ENCODE measurements around the gene ZNF362.

Gene ZNF362

DNA sequence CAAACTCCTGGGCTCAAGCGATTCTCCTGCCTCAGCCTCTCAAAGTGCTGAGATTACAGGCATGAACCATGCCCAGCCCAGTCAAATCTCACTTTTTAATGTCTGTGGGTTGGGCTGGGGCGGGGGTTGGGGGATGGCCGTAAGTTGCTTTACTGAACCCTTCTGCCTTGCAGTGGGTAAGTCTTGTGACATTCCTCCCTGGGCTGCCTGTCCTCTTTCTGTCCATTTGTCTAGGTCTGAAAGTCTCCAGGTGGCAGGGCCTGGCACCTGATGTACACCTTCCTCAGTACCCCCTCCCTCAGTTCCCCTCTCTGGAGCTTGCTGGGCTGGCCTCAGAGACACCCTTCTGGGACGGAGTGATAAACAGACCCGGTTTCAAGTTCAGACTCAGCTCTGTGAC, 13.3 kb downstream of the ZNF362 start:
- DNase-seq = no peak

DNA sequence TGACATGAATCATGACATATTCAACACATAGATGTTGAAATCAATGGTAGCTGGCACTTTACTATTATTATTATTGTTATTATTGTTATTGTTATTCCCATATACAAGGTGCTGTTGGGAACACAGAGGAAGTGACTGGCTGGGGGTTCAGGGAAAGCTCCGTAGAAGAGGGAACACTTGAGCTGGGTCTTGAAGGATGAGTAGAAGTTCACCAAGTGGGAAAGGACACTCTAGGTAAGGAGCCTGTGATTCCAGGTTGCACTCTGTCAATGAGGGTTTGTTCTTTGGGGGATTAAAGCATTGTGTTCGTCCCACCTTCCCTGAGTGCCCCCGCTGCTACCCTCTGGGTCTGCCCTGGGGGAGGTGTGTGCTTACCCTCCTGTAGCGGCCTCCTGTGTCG, 14.1 kb downstream of the ZNF362 start:
- DNase-seq = no peak

DNA sequence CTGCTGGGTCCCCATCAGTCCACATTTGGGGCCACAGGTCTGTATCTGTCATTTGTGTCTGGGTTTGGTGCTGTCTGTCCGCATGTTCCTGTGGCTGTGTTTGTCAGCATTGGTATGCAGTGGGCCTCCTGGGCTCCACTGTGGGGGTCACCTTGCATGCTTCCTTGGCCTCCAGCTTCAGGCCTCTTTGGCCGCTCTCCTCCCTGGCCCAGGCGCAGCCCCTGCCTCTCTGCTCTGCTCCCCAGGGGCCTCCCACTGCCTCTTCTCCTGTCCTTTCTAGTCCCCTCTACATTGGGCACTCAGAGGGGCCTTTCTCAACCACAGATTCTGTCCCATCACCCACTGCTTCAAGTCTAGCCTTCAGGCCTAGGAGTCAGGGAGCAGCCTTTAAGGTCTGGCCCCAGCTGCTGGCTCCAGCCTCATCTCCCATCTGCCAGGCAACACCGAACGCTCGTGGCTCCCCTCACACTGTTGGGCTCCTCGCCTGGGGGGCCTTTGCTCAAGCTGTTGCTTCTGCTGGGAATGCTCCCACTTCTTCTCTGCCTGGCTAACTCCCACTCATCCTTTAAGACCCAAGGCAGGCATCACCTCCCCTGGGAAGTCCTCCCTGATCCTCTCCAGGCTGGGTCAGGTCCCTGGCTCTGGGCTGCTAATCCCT, 14.6 kb downstream of the ZNF362 start:
- no peak for DNase-seq

DNA sequence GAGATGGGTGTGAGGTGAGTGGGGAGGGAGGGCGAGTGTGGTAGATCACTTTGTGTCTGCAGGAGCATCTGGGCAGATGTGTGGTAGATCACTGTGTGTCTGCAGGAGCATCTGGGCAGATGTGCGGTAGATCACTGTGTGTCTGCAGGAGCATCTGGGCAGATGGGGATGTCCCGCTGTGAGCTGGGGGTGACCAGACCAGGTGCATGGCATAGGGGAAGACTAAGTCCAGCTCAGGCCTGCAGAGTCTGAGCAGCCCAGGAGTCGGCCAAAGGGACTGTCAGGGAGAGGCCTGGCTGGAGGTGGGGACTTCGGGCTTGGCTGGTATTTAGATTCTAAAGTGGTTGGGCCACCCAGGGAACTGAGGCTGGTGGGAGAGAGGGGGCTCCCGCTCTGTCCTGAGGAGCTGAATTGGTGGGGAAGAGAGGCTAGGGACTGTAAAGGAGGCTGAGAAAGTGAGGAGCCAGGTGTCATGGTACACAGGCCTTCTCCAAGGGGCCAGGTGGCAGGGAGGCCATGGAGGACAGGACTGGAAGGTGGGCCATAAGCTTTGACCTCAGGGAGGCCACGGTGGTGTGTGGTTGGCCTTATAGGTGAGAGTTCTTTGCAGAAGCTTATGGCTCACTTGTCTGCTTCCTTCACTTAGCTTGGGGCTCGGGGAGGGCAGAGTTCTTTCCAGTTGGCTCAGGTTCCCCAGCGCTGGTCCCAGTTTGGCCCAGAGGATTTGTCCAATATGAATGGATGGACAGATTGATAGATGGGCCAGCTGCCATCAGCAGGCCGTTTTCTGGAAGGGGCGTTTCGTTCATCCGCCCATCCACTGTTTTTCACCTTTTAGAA, 15.6 kb downstream of the ZNF362 start:
- no peak for DNase-seq

DNA sequence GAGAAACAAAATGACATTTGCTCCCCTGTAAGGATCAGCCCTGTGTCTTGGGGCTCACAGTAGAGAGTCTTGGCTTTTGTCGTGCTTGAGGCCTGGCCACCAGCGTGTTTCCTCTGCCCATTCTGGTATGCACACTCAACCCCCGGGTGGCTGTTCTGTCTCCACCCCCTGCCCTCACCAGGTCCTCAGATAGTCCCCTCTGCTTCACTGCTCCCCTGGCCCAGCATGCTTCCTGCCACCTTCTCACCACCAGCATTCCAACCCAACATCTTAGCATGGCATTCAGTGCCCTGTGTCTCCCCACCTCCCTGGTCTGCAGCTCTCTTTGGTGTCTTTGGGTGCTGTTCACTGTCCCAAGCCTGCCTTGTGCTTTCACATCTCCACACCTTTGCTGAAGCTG, 16.2 kb downstream of the ZNF362 start:
- no peak for DNase-seq

DNA sequence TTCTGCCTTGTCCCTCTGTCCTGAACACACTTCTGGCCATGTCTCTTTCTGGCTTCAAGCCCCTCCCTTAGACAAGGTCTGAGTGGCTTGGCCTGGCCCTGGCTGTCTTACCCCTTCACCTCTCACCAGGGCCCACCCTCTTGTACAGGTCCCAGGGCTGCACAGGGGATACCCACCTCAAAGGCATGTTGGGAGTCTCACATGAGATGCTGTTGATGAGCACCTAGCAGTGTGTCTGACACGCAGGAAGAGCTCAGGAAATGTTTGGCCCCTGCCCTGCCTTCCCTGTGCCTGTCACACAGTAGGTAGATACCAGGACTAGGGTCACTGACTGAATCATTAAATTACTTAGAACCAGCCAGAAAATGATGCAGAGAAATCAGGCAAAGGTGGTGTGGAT, 16.6 kb downstream of the ZNF362 start:
- no peak for DNase-seq

DNA sequence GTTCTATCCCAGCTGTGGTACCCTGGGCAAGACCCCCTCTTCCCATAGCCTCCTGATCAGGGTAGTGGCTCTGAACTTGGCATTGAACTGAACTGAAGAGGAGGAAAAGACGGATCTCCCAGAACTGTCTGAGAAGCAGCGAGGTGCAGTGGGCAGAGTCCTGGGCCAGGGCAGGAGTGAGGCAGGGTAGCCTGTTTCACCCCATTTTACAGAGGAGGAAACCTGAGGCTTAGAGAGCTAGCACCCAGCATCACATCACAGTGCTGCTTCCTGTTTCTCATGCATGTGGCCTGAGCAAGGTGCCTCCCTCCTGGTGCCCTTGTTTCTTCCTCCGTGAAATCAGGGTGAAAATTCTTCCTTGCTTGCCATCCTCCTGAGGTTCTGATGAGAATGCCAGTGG, 17.1 kb downstream of the ZNF362 start:
- DNase-seq = no peak

DNA sequence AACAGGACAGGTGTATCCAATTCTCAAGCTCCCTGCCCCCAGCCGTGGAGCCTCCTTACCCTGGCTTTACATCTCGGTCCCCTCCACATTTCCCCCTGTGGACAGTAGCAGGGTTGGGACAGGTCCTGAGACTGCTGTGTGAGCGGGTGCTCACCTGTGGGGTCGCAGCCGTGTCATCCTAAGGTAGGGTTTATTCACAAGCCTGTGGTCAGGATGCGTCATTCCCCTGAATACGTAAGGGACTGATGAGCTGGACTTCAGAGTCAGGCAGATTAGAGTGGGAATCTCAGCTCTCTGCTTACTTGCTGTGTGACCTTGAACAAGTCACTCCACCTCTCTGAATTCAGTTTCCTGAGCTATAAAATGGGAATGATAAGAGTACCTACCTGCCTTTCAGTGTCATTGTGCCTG, 17.7 kb downstream of the ZNF362 start:
- no peak for DNase-seq

DNA sequence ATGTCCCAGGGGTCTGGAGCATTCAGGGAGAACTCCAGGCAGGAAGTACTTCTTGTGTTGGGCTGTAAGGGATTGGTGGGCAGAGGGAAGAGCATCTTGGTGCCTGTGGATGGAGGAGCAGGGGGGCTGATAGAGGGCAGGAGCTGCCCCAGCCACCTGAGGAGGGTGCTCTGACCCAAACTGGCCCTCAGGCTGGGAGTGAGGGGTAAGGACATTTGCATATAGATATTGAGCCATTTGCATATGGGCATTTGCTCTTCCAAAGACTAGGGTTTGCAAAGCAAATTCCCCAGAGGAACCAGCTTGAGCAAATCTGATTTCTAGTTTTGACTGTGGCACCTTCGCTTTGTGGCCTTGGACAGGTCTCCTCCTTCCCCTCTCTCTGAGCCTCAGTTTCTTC, 18.2 kb downstream of the ZNF362 start:
- no peak for DNase-seq

DNA sequence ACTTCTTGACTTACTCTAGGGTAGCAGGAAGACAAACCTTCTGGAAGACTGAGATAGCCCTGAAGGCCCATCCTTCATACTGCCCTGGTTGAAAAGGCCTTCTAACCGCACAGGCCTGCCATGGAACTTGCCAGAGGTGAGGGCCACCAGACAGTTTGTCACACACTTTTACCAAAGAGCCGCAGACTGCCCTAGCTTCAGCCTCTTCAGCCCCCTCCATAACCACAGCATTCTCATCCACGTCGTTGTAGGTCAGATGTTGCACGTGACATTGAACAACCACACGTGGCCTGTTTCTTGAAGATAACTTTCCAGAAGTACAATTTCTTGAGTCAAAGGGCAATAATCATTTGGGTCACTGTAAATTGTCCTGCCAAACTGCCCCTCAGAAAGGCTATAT, 18.9 kb downstream of the ZNF362 start:
- DNase-seq = no peak

DNA sequence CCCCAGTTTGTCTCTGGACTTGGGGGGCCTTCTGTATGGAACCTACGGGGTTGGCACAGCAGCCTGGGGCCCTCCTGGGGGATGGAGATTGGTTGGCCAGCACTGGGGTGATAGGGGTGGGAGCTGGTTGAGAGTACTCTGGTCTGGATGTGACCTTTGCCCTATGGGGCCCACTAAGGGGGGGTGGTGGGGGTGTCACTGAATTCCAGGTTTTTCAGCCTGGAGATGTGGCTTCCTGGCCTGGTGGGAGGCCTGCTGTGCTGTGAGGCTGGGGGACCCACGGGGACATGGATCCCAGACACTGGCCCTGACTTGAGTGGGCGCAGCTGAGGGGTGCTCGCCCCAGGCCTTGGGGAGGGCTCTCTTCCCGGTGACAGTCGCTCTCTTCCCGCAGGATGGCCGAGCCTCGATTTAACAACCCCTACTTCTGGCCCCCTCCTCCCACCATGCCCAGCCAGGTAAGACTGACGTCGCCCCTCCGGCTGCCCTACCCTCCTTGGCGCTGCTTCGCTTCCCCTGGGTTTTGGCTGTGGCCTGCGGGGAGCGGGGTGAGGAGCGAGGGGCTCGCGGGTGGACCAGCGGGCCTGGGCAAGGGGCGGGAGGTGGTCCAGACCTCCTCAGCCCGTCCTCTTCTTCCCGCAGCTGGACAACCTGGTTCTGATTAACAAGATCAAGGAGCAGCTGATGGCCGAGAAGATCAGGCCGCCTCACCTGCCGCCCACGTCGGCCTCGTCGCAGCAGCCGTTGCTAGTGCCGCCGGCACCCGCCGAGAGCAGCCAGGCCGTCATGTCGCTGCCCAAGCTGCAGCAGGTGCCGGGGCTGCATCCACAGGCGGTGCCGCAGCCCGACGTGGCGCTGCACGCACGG, 19.6 kb downstream of the ZNF362 start:
- no peak for DNase-seq

DNA sequence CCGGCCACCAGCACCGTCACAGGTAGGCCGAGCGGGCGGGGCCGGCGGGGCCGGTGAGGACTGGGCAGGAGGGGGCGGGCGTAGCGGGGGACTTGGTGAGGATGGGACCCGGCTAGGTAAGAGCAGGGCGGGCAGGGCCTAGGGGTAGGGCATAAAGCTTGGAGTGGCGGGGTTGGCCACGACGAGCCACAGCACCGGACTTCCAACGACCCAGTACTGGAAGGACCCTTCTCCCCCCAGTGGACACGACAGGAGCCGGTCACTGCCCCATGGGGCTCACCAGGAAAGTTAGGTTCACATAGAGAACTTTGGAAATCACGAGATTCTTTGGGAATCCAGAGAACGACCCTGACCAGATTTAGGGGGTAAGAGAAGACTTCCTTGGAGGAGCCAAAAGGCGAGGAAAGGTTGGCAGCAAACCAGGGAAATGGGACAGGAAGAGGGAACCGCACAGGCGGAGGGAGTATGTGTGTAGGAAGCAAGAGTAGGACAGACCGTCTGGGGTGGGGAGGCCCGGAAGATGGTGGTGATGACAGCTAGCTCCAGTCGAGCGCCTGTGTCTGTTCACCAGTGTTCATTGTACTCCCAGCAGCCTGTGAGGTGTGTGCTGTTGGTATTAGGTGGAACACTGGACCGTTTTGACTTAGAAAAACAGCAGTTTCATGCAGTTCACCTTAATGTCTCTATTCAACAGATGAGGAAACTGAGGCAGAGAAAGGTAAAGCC, 20.4 kb downstream of the ZNF362 start:
- no peak for DNase-seq

DNA sequence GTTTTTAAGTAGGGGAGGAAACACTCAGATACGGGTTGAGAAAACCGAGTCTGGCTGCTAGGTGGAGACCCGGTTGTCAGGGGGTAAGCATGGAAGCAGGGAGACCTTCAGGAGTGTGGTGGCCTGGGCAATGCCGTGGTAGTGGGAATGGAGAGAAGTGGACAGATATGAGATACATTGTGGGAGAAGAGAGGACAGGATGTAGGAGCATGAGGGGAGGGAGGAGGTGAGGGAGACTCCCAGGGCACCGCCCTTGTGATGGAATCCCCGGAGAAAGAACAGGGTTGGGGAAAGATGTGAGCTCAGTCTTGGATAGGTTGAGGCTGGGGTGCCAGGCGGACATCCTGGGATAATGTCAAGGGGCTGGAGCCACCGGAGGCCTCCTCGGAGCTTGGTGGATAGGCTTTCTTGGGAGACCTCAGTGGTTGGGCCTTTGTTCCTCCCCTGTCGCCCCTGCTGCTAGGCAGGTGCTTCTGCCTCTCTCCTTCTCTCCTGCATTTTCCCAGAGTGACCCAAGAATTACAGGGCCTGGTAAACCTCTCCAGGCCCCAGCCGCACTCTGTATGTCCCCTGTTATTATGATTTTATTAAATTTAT, 21.3 kb downstream of the ZNF362 start:
- DNase-seq = no peak

DNA sequence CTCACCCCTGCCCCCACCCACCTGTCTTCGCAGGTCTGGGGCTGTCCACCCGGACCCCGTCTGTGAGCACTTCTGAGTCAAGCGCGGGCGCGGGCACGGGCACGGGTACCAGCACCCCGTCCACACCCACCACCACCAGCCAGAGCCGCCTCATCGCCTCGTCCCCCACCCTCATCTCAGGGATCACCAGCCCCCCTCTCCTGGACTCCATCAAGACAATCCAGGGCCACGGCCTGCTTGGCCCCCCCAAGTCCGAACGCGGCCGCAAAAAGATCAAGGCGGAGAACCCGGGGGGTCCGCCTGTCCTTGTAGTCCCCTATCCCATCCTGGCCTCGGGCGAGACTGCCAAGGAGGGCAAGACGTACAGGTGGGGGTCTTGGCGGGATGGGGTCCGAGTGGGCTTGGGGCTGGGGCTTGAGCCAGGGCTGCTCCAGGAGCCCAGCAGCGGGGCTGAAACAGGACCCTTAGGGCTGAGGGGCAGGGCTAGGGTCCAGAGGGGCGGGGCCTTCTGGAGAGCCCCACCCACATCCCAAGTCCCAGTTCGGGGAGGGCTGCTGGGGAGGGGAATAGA, 23.9 kb downstream of the ZNF362 start:
- DNase-seq = no peak

DNA sequence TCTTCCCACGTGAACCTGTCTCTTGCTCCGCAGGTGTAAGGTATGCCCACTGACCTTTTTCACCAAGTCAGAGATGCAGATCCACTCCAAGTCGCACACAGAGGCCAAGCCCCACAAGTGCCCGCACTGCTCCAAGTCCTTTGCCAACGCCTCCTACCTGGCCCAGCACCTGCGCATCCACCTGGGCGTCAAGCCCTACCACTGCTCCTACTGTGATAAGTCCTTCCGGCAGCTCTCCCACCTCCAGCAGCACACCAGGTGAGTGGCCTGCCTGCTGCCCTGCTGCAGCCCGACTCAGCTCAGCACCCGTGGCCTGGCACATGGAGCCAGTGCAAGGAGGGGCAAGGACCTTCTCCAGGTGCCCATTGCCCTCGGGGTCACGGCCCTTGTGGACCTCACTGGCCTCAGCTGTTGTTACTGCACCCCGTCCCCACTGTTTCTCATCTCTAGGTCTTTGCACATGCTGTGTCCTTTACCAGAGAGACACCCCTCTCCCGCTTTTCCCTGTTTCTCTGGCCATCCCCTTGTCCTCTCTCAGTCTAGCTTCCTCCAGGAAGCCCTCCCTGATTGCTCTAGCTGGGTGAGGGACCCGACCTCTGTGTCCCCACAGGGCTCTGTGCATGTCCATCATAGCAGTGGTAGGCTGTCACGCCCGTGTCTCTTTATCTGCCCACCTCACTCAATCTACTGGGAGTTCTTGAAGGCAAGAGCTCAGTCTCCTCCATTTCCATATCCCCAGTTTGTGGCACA, 25.4 kb downstream of the ZNF362 start:
- DNase-seq = no peak

DNA sequence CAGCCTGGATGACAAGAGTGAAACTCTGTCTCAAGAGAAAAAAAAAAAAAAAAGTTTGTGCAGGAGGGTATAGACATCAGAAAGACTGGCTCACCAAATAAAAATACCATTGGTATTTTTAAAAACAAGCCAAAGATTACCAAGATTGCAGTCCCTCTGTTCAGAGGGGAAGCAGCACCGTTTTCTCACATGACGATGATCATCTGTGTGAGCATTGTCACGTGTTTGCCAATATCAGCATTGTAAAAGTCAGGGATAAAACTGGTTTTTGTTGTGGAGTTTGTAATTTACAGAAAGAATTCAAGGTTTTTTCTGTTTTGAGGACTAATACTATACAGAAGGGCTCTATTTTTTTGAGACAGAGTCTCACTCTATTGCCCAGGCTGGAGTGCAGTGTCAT, 26.5 kb downstream of the ZNF362 start:
- DNase-seq = no peak

DNA sequence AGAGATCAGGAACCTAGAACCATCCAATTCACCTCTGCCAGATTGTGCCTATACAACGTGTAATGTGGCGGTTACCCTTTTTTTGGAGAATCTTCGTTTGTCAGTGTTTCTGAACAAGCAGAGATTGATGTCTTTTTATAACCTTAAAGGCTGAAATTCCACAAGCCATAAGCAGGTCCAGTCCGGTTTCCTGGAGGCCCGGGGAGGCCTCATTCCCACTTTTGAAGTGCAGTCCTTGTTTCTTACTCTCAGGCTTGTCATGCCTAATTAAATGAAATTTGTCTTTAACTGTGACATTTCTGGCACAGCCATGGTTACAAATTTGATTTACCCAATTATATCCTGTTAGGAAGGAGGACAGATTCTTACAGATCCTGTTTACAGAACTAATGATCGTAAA, 27.8 kb downstream of the ZNF362 start:
- DNase-seq = no peak

DNA sequence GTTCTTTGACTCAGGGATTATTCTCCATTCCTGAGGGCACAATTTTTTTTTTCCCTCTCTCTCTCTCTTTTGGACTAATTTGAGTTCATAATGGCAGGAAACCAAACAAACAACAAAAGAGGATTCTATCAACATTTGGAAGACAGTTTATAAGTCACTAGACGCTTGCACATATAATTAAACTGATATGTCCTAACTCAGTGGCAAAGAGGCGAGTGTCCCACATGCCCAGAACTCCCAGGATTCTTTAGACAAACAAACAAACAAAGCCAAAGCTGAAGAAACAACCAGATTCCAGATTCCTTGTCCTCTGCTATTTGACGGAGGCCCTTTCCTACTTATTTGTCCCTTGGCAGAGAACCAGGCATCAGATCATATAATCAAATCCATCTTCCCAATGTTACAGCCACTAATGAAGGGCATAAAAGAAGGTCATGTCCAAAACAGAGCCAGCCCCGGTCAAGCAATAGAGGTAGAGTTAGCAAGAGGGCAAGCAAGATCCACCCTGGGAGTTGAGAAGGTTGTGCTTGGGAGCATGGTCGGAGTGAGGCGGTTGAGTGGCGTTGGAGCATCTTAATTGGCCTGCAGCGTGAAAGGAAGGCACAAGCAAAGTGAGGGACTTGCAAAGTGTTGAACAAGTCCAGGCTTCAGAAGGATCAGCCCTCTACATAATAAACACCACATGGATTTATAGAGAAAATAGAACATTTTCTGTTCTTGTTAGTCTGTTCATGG, 30.3 kb downstream of the ZNF362 start:
- DNase-seq = no peak

DNA sequence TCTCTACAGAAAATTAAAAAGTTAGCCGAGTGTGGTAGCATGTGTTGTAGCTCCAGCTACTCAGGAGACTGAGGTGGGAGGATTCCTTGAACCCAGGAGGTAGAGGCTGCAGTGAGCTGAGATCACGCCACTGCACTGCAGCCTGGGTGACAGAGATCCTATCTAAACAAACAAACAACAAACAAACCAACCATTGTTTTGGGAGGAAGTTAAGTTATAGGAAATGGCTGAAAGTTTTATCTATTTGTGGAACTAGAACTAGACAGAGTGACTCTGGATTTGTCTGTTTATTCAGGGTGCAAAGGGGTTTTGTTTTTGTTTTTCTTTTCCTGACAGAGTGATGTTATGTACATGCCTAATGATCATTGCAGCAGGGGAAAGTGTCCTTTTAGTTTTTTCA, 31.0 kb downstream of the ZNF362 start:
- no peak for DNase-seq

DNA sequence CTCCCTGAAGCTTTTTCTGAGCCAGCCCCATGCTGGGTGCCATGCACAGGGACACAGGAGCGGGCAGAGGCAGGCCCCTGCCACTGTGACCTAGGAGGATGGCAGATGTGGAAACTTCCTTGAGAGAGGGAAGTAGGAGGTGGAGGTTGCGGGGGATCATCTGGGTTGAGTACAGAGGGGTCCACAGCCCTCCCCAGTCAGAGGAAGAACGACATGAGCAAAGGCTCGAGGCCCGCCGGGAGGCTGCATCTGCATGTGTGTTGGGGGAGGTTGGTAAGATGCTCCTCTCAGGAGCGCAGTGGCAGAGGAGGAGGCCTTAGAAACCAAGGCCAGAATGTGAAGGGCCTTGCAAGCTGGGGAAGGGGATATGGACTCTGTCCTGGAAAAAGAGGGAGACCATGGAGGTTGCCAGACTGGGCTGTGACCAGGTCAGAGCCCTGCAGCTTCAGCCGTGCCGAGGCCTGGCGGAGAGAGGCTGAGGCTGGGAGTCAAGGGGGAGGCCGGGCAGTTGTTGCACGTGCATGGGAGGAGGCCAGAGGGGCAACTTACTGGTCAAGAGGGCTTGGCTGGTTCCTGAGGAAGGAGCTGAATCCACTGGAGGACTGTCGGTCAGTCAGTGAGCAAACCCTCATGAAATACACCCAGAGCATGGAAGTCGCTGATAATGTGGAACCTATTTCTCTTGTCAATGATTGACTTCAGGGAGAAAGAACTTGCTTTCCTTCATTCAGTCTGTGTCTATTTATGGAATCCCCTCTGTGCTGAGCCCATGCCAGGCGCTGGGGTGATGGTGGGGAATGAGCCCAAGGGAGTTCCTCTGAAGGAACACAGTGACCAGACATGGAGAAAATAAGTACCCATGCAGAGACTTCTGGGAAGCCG, 32.9 kb downstream of the ZNF362 start:
- no peak for DNase-seq

All from stimulated activated CD4-positive, alpha-beta T cell treated with anti-CD3 and anti-CD28 coated beads, Interleukin-2, amount 100 ng/mL, for 24 hours (primary cell).